Kidney tubule cell (primary cell): Measurements from ENCODE around the gene RMRP.
"Not testable (repeated sequence)": the region's sequence is repeated elsewhere in the genome, so short reads cannot be mapped to it uniquely, and the experiment has no call there.

ENCODE experiments used
- DNase-seq: peaks from one replicate; pipeline ENCODE4 v3.0.0-alpha.2; 2018; ENCODE audit warnings: low spot score

RMRP gene

DNA sequence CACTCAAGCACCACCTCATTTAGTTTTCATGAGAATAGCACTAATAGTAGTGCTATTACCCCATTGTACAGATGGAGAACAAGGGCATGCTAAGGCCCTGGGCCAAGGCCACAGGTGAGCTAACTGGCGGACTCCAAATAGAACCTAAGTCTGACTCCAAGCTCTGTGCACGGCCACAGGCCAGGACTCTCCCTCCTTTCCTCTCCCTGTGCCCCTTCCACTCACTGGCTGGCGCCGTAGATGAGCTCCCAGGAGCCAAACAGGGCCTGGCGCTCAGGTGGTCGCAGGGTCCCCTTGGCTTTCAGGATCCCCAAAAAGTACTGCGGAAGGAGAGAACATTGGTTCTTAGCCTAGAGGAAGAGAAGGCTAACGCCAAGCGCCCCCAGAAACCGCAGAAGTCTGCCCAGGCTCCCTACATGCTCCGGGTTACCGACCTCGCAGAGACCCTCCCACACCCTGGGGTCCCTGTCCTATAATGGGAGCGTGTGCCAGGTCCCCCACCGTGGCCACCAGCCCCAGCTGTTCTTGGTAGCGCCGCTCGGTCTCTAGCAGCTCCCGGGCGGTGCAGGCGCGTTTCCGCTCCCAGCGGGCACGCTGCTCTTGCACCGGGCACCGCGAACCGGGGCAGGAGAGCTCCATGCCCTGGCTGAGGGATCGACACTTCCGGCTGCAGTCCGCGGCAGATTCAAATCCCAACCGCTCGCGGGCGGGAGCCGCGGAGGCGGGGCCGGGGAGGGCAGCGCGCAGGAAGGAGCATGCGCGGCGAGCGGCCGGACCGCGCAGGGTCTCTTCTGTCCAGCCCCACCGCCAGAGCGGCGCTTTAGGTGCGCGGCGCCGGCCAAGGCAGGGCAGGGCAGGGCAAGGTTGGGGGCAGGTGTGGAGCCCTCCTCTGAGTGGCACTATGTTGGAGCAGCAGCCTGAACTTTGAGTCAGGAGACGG is 7.0 kb upstream of the RMRP start, which contains the start of gene ARHGEF39:
ARHGEF39 (minus strand) TSS at position 665 of the 940 bp plus-strand sequence; CDS start at position 639, 26 bp downstream.
- DNase-seq: peak; percentile 89

GRCh38 chr9:35662437-35662836 is 4.6 kb upstream of the RMRP start:
- DNase-seq: no peak

GRCh38 chr9:35661756-35662350 is 4.0 kb upstream of the RMRP start:
- DNase-seq: no peak

- no peak for DNase-seq
Observed at GRCh38 chr9:35660966-35661415, 3.2 kb upstream of the RMRP start.

DNA sequence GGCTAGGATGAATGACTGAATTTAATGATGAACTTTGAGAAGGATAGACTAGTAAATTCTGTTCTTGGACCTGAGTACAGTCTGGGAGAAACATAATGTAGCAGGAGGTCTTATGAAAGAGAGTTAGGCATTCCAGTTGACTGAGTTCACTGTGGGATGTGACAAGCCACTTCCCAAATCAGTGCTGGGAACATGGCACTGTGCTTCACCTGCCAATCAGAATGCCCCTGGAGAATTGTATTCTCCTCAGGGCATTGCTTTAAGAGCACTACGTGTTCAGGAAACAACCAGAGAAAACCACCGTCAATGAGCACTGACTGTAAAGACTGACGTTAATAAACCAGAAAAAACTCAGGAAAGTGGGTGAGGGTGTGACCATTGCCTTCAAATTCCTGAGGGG is 1.5 kb upstream of the RMRP start:
- peak; percentile 87 for DNase-seq

DNA sequence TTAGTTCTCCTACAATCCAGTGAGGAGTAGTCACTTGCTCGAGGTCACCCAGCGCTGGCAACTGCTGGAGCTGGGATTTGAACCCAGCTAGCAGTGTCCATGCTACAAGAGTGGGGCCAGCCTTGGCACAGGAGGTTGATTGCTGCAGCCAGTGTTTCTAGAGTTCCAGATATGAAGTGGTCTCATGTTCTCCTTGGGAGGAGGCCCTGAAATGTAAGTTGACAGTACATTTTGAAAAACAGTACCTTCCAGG is 1.1 kb upstream of the RMRP start:
- DNase-seq: peak; percentile 79

- peak; percentile 88 for DNase-seq
Observed at GRCh38 chr9:35658137-35658967, 533 bp upstream of the RMRP start, which contains the start of gene CCDC107. Gene CCDC107 (plus strand): TSS chr9:35658292. CDS start chr9:35658380, 88 bp downstream.

DNA sequence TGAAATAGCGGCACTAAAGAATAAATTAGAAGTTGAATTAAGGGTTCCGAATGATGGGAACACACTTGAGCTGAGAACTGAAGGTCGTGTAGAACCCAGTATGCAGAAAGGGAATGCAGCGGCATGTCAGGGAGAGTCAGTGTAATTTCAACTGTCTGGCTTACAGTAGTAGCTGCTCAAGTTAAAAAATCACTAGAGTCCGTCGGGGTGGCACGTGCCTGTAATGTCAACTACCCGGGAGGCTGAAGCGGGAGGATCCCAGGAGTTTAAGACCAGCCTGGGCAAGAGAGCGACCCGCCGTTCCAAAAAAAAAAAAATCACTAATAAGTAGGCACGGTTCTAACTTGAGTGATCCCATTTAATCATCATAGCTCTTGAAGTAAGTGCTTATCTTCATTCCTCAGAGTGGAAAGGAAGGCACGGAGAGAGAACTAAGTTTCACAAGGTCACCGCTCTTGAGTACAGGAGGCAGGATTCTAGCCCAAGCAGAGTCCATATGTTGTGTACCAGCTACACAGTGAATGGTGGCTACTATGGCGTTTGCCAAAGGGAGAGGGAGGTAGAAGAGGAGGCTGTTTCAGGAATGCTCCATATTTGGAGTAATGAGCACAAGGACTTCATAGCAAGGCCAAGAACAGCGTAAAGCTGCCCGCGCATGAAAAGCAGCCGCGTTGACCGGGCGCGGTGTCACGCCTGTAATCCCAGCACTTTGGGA is 831 bp downstream of the RMRP start:
- DNase-seq: no peak

DNA sequence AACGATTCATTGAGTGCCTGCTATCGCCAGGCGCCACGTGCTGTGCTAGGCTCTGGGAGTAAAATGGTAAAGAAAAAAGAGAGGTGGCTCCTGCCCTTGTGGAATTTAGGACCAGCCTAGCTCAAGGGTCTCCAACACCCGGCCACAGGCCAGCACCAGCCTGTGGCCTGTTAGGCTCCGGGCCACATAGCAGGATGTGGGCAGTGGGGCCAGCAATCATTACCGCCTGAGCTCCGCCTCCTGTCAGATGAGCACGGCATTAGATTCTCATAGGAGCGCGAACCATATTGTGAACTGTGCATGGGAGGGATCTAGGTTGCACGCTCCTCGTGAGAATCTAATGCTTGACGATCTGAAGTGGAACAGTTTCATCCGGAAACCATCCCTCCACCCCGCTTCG is 1.5 kb downstream of the RMRP start:
- DNase-seq: no peak

- DNase-seq: no peak
Observed at GRCh38 chr9:35653611-35654010, 4.2 kb downstream of the RMRP start.

GRCh38 chr9:35652829-35653209 is 5.0 kb downstream of the RMRP start:
- no peak for DNase-seq

GRCh38 chr9:35651956-35652828 is 5.6 kb downstream of the RMRP start:
- peak; percentile 43 for DNase-seq

- DNase-seq: no peak
Observed at GRCh38 chr9:35650341-35651158, 7.3 kb downstream of the RMRP start, which contains the start of gene SIT1. Gene SIT1 (minus strand): TSS chr9:35650931. CDS start chr9:35650853, 78 bp downstream.

GRCh38 chr9:35649431-35650340 is 8.1 kb downstream of the RMRP start:
- DNase-seq: no peak

DNA sequence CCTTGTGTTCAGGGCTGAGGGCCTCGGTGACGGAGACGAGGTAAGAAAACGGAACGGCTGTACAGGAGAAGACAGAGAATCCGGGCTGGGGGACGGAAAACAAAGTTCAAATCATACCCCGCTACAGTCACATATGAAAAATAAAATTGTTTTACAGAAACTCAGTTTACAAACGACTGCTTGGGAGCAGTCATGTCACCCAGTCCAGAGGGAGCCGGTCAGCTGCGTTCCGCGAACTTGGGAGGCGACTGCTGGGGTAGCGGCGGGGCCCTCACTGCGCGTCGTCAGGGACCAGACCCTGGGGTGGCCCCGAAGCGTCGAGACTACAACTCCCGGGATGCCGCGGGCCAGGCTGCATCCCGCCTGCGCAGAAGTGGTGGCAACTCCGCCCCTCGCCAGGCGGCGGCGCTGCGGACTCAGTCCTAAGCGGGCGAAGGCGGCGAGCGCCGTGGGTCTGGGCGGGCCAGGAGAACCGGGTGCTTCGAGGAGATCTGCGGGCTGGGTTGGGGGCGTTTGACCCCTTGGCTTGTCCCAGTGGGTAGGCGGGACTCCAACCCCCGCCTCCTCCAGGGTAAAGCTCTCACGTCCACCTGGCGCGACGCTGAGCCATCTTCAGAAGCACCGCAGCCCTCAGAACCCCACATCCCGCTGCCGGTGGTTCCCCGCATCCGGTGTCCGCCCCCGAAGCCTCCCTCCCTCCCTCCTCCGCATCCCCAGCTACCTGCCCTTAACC is 11.1 kb downstream of the RMRP start:
- DNase-seq: peak; percentile 91

GRCh38 chr9:35646153-35646532 is 11.7 kb downstream of the RMRP start:
- peak; percentile 74 for DNase-seq

- DNase-seq: not testable (repeated sequence)
Observed at GRCh38 chr9:35645736-35646135, 12.1 kb downstream of the RMRP start.

- no peak for DNase-seq
Observed at GRCh38 chr9:35643046-35643445, 14.8 kb downstream of the RMRP start.
